GM20000 (cell line): Measurements from ENCODE around the gene IQSEC3.

Experiments
- DNase-seq: peaks from one replicate; pipeline ENCODE4 v3.0.0; 2012; ENCODE audit warnings: low spot score
- CTCF ChIP-seq: IDR thresholded peaks from 2 replicates; pipeline ENCODE4 v1.5.1; 2012; ENCODE audit warnings: mild to moderate bottlenecking, control low read depth; ENCODE audit errors: extremely low read depth, missing control alignments

The IQSEC3 gene

GRCh38 chr12:78981-79380 lies 12.4 kb downstream of the IQSEC3 start:
- no peak for DNase-seq
- TF ChIP-seq CTCF: no peak

GRCh38 chr12:80681-81190 lies 14.2 kb downstream of the IQSEC3 start:
- DNase-seq: no peak
- TF ChIP-seq CTCF: no peak

- no peak for DNase-seq
- no peak for TF ChIP-seq CTCF
Observed at GRCh38 chr12:82740-83139, 16.2 kb downstream of the IQSEC3 start.

GRCh38 chr12:84056-84455 lies 17.5 kb downstream of the IQSEC3 start:
- no peak for DNase-seq
- TF ChIP-seq CTCF: no peak

- no peak for DNase-seq
- TF ChIP-seq CTCF: no peak
Observed at GRCh38 chr12:85191-85666, 18.7 kb downstream of the IQSEC3 start.

- DNase-seq: no peak
- TF ChIP-seq CTCF: no peak
Observed at GRCh38 chr12:87315-87714, 20.7 kb downstream of the IQSEC3 start.

GRCh38 chr12:87856-88255 lies 21.3 kb downstream of the IQSEC3 start:
- no peak for DNase-seq
- TF ChIP-seq CTCF: no peak

GRCh38 chr12:89653-90052 lies 23.1 kb downstream of the IQSEC3 start:
- TF ChIP-seq CTCF: no peak
- DNase-seq: no peak
